HG03571 (cell line): ENCODE measurements around the gene DOK7.
"Not testable (repeated sequence)": the region's sequence is repeated elsewhere in the genome, so short reads cannot be mapped to it uniquely, and the experiment has no call there.

Source experiments
- ATAC-seq: cut with Tn5 transposase; IDR thresholded peaks from one replicate; pipeline ENCODE4 v1.9.1; 2021; ENCODE audit not compliant: unreplicated experiment

The DOK7 gene

GRCh38 chr4:3500634-3501101, 37.6 kb downstream of the DOK7 start:
- no peak for ATAC-seq

- no peak for ATAC-seq
These were observed 38.2 kb downstream of the DOK7 start for GRCh38 chr4:3501126-3501824.

- no peak for ATAC-seq
These were observed 38.8 kb downstream of the DOK7 start for GRCh38 chr4:3501825-3502425.

- ATAC-seq: no peak
These were observed 40.1 kb downstream of the DOK7 start for GRCh38 chr4:3502941-3503936.

- no peak for ATAC-seq
These were observed 42.1 kb downstream of the DOK7 start for GRCh38 chr4:3505231-3505630.

- ATAC-seq: no peak
These were observed 45.4 kb downstream of the DOK7 start for GRCh38 chr4:3508542-3508941.

GRCh38 chr4:3510481-3510880, 47.4 kb downstream of the DOK7 start:
- no peak for ATAC-seq

GRCh38 chr4:3511187-3511586, 48.1 kb downstream of the DOK7 start:
- ATAC-seq: no peak

GRCh38 chr4:3511601-3512000, 48.5 kb downstream of the DOK7 start:
- not testable (repeated sequence) for ATAC-seq

- ATAC-seq: no peak
These were observed 49.2 kb downstream of the DOK7 start for GRCh38 chr4:3512279-3512678.

GRCh38 chr4:3512719-3513118, 49.6 kb downstream of the DOK7 start:
- ATAC-seq: no peak

- ATAC-seq: no peak
These were observed 50.7 kb downstream of the DOK7 start for GRCh38 chr4:3513807-3514206.

GRCh38 chr4:3514221-3514780, 51.2 kb downstream of the DOK7 start:
- no peak for ATAC-seq

- ATAC-seq: no peak
These were observed 51.8 kb downstream of the DOK7 start for GRCh38 chr4:3514806-3515501.

- no peak for ATAC-seq
These were observed 52.5 kb downstream of the DOK7 start for GRCh38 chr4:3515646-3516045.

GRCh38 chr4:3516061-3516835, 53.1 kb downstream of the DOK7 start:
- ATAC-seq: no peak

GRCh38 chr4:3516836-3517730, 54.0 kb downstream of the DOK7 start:
- ATAC-seq: no peak

- no peak for ATAC-seq
These were observed 54.8 kb downstream of the DOK7 start for GRCh38 chr4:3517731-3518510.
